Dorsolateral prefrontal cortex (tissue), 118 donors: ENCODE measurements around the gene TOMM40. TPM values are rescaled to one million over a fixed set of nuclear protein-coding genes. Genes with fewer than 3 reads are reported as not detected.

Experiments used
- total RNA-seq, 120 experiments: library from RNA; stranded (reverse); gene quantifications; one replicate each; pipeline versions ENCODE4 v1.2.3 to v1.2.4, GENCODE V29; 2022

Gene TOMM40
- total RNA-seq, 120 experiments from 2014 or later, result 34.1 to 67.1 (median 47.2) TPM

Other genes starting within 250 kb of the TOMM40 start
- gene PVR, start 247.3 kb upstream of the TOMM40 start, total RNA-seq, result 10 to 100 TPM; 17.0 to 42.9 (median 31.8) TPM
- 10 to 100 TPM in 76 of 120 experiments, 1 to 10 TPM in 44; 4.7 to 23.8 (median 11.2) TPM for gene CEACAM19, start 219.8 kb upstream of the TOMM40 start, total RNA-seq
- gene CEACAM16, start 192.1 kb upstream of the TOMM40 start, total RNA-seq, result not detected
- gene BCL3, start 142.5 kb upstream of the TOMM40 start, total RNA-seq, result 10 to 100 TPM in 70 of 120 experiments, 1 to 10 TPM in 50; 2.5 to 26.7 (median 10.7) TPM
- under 1 TPM in 31 of 120 experiments, not detected in 89; 0.31 to 0.90 (median 0.44) TPM for gene CBLC, start 113.4 kb upstream of the TOMM40 start, total RNA-seq
- 10 to 100 TPM in 119 of 120 experiments, 1 to 10 TPM in 1; 9.2 to 58.9 (median 22.6) TPM for gene BCAM, start 82.2 kb upstream of the TOMM40 start, total RNA-seq
- 10 to 100 TPM; 11.4 to 44.7 (median 20.5) TPM for gene NECTIN2, start 45.0 kb upstream of the TOMM40 start, total RNA-seq
- 1,000 to 10,000 TPM in 1 of 120 experiments, 100 to 1,000 TPM in 119; 258 to 1,236 (median 470) TPM for gene APOE, start 14.5 kb downstream of the TOMM40 start, total RNA-seq
- gene APOC1, start 23.4 kb downstream of the TOMM40 start, total RNA-seq, result 10 to 100 TPM in 113 of 120 experiments, 1 to 10 TPM in 7; 2.2 to 88.6 (median 22.5) TPM
- 1 to 10 TPM in 3 of 120 experiments, not detected in 117; 1.2 to 1.6 (median 1.3) TPM for gene APOC4, start 51.0 kb downstream of the TOMM40 start, total RNA-seq
- 10 to 100 TPM in 73 of 120 experiments, 1 to 10 TPM in 46, not detected in 1; 2.0 to 48.6 (median 11.6) TPM for gene APOC2, start 54.8 kb downstream of the TOMM40 start, total RNA-seq
- 100 to 1,000 TPM; 131 to 199 (median 164) TPM for gene CLPTM1, start 64.1 kb downstream of the TOMM40 start, total RNA-seq
- 10 to 100 TPM in 3 of 120 experiments, 1 to 10 TPM in 117; 1.5 to 13.8 (median 4.1) TPM for gene RELB, start 110.2 kb downstream of the TOMM40 start, total RNA-seq
- 100 to 1,000 TPM in 71 of 120 experiments, 10 to 100 TPM in 49; 51.6 to 162 (median 105) TPM for gene CLASRP, start 147.8 kb downstream of the TOMM40 start, total RNA-seq
- 1 to 10 TPM in 79 of 120 experiments, under 1 TPM in 41; 0.36 to 3.5 (median 1.3) TPM for gene ZNF296, start 185.2 kb downstream of the TOMM40 start, total RNA-seq
- gene GEMIN7, start 188.0 kb downstream of the TOMM40 start, total RNA-seq, result 10 to 100 TPM in 115 of 120 experiments, 1 to 10 TPM in 5; 5.0 to 26.4 (median 16.3) TPM
- gene PPP1R37, start 201.9 kb downstream of the TOMM40 start, total RNA-seq, result 10 to 100 TPM; 33.6 to 77.3 (median 54.0) TPM